ENCODE results near the gene RUFY3.

Gene RUFY3

DNA sequence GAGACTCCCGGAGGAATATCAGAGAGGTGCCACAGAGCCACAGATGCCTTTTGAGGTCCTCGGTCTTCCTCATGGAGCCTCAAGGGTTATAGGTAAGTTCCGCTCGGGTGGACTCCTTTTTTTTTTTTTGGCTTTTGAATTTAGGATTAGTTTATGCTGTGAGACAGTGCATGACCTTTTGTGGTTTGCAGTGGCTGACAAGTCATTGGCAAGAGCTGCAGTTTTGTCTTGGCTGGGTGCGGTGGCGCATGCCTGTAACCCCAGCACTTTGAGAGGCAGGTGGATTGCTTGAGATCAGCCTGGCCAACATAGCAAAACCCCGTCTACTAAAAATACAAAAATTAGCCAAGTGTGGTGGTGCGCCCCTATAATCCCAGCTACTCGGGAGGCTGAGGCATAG lies 122.4 kb downstream of the RUFY3 start:
- no peaks in the 10 kb centered on the region for H3K4me1 ChIP-seq (ENCODE audit: insufficient read depth, poor library complexity, severe bottlenecking)
- H3K27ac ChIP-seq (ENCODE audit: poor library complexity, severe bottlenecking): no peak overlapping the region
- no peak for ATAC-seq (ENCODE audit: low read depth)

DNA sequence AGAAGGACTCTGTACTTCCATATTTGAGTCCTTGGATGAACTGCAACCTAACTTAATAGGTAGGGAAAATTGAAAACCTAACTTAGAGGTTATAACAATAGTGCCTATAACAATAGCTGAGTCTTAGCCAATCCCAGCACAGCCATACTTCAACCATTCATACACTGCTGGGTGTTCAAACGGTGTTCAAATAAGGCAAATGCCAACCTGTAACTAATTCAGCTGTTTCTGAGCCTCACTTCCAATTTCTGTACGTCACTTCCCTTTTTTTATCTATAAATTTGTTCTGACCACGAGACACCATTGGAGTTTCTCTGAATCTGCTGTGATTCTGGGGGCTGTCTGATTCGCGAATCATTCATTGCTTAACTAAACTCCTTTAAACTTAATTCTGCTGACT lies 127.5 kb downstream of the RUFY3 start:
- Histone ChIP-seq H3K36me3 (ENCODE audit: low read depth) (no peaks in the 10 kb centered on the region), H3K27ac (ENCODE audit: poor library complexity, severe bottlenecking) (no peak overlapping the region), H3K9me3 (ENCODE audit: severe bottlenecking) (no peaks in the 10 kb centered on the region), H3K4me1 (ENCODE audit: insufficient read depth, poor library complexity, severe bottlenecking) (no peaks in the 10 kb centered on the region), H3K27me3 (ENCODE audit: insufficient read depth, poor library complexity, severe bottlenecking) (no peaks in the 10 kb centered on the region), H3K4me3 (ENCODE audit: severe bottlenecking) (no peak overlapping the region)
- ATAC-seq (ENCODE audit: low read depth): no peak
- DNase-seq (ENCODE audit: low spot score): no peak
- TF ChIP-seq, protein P1, sequence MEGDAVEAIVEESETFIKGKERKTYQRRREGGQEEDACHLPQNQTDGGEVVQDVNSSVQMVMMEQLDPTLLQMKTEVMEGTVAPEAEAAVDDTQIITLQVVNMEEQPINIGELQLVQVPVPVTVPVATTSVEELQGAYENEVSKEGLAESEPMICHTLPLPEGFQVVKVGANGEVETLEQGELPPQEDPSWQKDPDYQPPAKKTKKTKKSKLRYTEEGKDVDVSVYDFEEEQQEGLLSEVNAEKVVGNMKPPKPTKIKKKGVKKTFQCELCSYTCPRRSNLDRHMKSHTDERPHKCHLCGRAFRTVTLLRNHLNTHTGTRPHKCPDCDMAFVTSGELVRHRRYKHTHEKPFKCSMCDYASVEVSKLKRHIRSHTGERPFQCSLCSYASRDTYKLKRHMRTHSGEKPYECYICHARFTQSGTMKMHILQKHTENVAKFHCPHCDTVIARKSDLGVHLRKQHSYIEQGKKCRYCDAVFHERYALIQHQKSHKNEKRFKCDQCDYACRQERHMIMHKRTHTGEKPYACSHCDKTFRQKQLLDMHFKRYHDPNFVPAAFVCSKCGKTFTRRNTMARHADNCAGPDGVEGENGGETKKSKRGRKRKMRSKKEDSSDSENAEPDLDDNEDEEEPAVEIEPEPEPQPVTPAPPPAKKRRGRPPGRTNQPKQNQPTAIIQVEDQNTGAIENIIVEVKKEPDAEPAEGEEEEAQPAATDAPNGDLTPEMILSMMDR (IDR thresholded peaks at IDR 0.05; ENCODE audit: poor library complexity, severe bottlenecking): no peak

More for the DNA sequence above, 122.4 kb downstream of the RUFY3 start:
- no peaks in the 10 kb centered on the region for H3K9me3 ChIP-seq (ENCODE audit: severe bottlenecking)
- no peaks in the 10 kb centered on the region for H3K36me3 ChIP-seq (ENCODE audit: low read depth)
- TF ChIP-seq, protein P1 (IDR thresholded peaks at IDR 0.05; ENCODE audit: poor library complexity, severe bottlenecking): no peak
- no peak overlapping the region for H3K4me3 ChIP-seq (ENCODE audit: severe bottlenecking)
- no peak for DNase-seq (ENCODE audit: low spot score)
- no peaks in the 10 kb centered on the region for H3K27me3 ChIP-seq (ENCODE audit: insufficient read depth, poor library complexity, severe bottlenecking)

DNA sequence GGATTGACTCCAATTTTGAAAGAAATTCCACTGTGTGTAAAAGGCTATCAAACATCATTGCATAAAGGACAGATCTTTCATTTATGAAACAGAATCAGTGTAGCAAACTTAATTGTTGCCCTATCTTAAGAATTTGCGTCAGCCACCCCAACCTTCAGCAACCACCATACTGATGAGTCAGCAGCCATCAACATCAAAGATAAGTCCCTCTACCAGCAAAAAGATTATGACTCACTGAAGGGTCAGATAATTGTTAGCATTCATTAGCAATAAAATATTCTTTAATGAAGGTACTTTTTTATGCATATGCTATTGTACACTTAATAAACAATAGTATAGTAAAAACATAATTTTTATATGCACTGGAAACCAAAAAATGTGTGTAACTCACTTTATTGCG lies 133.7 kb downstream of the RUFY3 start:
- no peak overlapping the region for H3K4me3 ChIP-seq (ENCODE audit: severe bottlenecking)
- no peak for ATAC-seq (ENCODE audit: low read depth)
- no peaks in the 10 kb centered on the region for H3K4me1 ChIP-seq (ENCODE audit: insufficient read depth, poor library complexity, severe bottlenecking)
- no peaks in the 10 kb centered on the region for H3K9me3 ChIP-seq (ENCODE audit: severe bottlenecking)
- H3K36me3 ChIP-seq (ENCODE audit: low read depth): no peaks in the 10 kb centered on the region
- H3K27ac ChIP-seq (ENCODE audit: poor library complexity, severe bottlenecking): no peak overlapping the region
- H3K27me3 ChIP-seq (ENCODE audit: insufficient read depth, poor library complexity, severe bottlenecking): no peaks in the 10 kb centered on the region
- TF ChIP-seq, protein P1 (IDR thresholded peaks at IDR 0.05; ENCODE audit: poor library complexity, severe bottlenecking): no peak
- no peak for DNase-seq (ENCODE audit: low spot score)

All from RWPE2 (cell line).